Fibroblast of peridontal ligament (primary cell): ENCODE measurements around the gene BNC2.

Experiments
- DNase-seq: peaks from one replicate; pipeline ENCODE4 v3.0.0-alpha.2; 2010; ENCODE audit errors: extremely low read depth

Gene BNC2

DNA sequence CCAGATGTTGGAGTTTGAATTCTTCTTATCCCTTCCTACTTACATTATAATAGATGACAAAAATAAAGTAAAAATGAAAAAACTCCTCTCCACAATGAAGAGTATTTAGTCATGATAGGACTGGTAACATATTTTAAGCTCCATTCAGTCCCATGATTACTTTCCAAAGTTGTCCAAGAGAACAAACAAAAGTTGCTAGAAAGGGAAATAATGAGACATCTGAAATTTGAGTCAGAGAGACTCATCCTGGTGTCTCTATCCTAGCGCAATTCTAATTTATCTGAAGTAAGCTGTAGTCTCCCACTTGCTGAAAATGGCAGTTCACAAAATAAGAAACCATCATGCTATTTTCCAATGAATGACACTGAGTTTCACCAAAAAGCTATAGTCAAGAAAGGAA is 152.2 kb downstream of the BNC2 start:
- DNase-seq = no peak

GRCh38 chr9:16716601-16717000 is 153.9 kb downstream of the BNC2 start:
- no peak for DNase-seq

GRCh38 chr9:16715404-16715803 is 155.1 kb downstream of the BNC2 start:
- peak; percentile 93 for DNase-seq

GRCh38 chr9:16712787-16713186 is 157.7 kb downstream of the BNC2 start:
- DNase-seq = no peak

- no peak for DNase-seq
Observed at GRCh38 chr9:16710888-16711287, 159.6 kb downstream of the BNC2 start.

- no peak for DNase-seq
Observed at GRCh38 chr9:16709924-16710323, 160.5 kb downstream of the BNC2 start.

DNA sequence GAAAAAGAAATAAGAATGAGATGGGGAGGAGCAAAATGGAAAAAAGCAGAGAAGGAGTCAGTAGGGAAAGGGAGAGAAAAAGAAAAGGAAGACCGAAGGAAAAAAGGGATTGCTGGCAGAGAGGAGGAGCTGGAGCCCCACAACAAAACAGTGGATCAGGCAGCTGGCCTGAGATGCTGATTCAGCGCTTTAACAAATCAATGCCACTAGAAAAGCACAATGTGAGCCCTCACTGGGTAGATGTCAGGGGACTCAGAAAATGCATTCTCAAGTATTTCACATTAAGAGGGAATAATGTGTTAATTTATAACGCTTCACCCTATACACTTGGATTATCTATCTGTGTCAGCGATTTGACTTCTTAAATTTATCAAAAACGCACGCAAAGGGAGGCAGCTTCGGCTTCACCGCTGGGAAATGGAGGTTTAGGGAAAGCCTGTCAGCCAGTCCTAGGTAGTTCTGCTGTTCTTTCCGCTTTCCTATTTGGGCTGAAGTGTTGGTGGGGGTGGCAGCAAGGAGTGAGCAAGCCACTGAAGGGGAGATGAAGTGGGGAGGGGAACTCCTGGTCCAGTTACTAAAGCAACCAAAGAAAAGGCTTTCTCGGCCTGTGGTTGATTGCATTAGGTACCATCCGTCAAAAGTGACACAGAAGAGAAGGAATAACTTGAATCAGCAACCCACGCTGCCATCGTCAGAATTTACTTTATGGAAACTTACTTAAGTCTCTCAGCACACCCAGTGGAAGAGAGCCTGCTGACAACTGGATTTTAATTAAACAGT is 161.6 kb downstream of the BNC2 start:
- DNase-seq = no peak

- peak; percentile 95 for DNase-seq
Observed at GRCh38 chr9:16705111-16705604, 165.3 kb downstream of the BNC2 start.

GRCh38 chr9:16704116-16705110 is 166.1 kb downstream of the BNC2 start:
- peak; percentile 89 for DNase-seq

DNA sequence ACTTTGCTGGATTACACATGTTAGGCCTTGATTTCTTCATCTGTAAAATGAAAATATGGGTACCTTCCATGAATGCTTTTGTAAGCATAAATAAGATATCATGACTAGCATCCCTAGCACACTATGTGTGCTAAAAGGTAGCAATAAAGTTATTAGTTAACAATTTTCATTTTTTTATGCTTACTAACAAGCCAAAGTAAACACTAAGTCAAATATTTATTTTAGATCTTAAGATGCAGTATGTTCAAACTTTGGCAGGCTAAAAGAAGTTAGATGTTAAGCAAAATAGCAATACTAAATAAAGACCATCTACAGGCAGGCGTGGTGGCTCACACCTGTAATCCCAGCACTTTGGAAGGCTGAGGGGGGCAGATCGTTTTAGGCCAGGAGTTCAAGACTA is 169.1 kb downstream of the BNC2 start:
- no peak for DNase-seq

DNA sequence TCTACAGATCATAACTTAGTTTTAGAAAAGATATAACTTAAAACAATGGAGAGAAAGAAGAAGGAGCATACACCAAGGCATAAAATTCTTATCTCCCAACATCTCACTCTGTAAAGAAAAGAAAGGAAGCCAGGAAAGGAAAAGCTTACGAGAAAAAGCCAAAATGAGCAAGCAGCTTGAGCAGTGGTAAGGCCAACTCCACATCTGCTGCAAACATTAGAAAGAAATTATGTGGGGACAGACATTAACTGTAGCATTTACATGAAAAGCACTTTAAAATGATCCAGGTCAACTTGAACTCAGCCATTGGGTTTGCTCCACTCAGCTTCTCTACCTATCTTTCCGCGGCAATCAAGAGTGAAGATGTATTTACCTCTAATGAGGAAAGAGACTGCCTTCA is 176.9 kb downstream of the BNC2 start:
- no peak for DNase-seq

GRCh38 chr9:16690628-16691027 is 179.8 kb downstream of the BNC2 start:
- no peak for DNase-seq

GRCh38 chr9:16690205-16690604 is 180.3 kb downstream of the BNC2 start:
- no peak for DNase-seq

DNA sequence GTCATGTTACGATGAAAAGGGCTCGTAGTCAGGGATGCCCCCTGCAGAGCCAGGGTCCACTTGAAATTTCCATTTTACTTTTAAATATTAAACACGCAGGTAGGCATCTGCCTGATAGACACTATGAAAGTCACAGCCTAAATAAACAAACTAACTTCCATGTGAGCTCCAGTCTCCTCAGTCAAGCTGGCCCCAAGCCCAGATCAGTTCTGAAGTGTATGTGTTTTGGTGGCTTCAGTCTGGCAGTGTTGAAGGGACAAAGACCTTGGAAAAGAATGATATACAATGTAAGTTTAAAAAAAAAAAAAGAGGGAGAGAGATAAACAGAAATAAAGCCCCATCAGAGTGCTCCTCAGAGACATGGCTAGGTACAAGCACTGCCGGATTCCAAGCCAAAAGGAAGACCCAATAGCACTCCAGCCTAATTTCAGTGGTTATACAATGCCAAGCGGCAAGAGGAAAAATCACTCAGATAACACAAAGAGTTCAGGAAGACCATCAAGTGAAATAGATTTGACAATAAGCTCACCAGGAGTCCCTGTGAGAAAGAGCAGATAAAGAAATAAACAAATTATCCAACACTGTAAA is 181.0 kb downstream of the BNC2 start:
- DNase-seq = peak; percentile 37

- peak; percentile 38 for DNase-seq
Observed at GRCh38 chr9:16688814-16689213, 181.7 kb downstream of the BNC2 start.

DNA sequence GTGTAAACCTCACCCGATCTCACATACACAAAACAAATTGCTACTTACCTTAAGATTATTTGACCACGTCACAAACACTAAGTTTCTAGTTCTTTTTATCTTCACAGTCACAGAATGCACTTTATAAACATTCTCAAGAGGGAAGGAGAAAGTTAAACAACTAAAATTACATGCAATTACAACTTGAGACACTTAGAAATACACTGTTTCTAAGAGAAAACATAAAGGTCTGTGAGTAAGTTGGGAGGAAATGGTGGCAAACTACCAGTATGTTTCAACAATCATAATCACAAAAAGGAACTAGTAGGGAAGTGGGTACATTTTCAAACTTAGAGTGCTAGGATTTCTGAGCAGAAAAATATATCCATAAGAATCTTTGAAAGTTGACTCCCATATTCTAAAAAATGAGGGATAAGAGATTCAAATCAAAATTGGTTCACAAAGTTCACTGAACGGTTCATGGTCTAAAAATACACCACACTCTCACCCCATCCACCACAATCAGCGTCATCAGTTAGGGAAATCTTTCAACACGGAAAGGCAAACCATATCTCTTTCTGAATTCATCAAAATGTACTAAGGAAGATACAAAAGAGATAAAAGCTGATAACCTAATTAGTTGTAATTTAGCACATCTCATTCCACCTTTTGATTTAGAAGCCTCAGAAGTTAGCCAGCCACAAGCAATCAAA is 182.6 kb downstream of the BNC2 start:
- peak; percentile 92 for DNase-seq

DNA sequence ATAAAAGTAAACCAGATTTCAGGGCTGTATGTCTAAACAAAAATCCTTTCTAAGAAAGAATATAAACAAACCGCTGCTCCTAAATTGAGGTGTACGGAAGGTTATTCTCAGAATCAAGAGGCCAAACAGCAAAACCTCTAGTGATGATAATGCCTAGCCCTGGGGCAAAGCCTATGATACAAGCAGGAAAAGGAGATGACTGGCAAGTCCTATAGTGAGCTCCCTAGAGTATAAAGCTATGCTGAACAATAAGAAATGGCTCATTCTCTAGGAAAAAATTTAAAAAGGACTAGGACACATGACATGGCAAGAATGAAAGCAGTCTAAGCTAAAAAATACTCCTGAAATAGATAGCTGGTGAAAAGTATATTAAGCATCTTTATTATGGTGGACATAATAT is 187.1 kb downstream of the BNC2 start:
- DNase-seq = peak; percentile 29

DNA sequence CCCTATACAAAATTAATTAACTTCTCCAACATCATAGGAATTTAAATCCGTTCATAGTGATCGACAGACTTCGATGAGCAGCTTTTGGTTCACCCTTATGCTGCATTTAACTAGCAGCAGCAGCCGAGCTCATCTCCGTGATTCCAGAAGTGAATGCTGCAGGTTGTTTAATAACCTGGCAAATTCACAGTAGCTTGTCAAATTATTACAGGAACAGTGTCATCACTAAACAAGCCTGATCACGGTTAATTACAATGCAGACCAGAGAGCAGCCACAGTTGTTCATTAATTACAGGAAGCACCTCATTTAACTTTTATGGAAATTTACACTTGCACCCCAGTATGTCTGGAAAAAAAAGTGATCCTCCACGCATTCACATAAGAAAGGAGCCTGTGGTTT is 188.2 kb downstream of the BNC2 start:
- no peak for DNase-seq

DNA sequence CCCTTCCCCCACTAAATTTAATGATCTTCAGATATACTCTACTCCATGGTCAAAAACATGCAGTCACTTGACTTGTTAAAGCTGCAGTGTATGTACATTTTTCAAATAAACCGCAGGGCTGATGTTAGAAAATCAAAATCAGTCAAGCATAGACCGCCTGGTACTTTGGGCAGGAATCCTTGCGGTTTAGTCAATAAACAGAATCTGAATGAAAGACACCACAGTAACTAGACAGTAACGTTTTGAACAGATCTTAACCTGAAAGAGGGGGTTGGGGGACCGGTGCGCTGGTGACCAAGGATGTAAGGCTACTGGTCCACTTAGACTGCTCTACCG is 188.8 kb downstream of the BNC2 start:
- DNase-seq = no peak

GRCh38 chr9:16680975-16681651 is 189.4 kb downstream of the BNC2 start:
- peak; percentile 85 for DNase-seq

- DNase-seq = peak; percentile 43
Observed at GRCh38 chr9:16680541-16680940, 189.9 kb downstream of the BNC2 start.
